ENCODE data around the gene PCDHGC5.

GRCh38 chr5:141532726-141533125 is 43.8 kb downstream of the PCDHGC5 start:
- TF ChIP-seq CTCF (IDR thresholded peaks at IDR 0.05; ENCODE audit: insufficient read depth, low read depth, low read length), result no peak
- TF ChIP-seq EZH2 (IDR thresholded peaks at IDR 0.05; ENCODE audit: insufficient read depth, low read length), result no peak
